Ovary (tissue), 3 donors: ENCODE data around the gene SEC11C.

Experiments
- EP300 ChIP-seq: sonication (generic); formaldehyde crosslinking; IDR thresholded peaks from one replicate; pipeline ENCODE4 v1.6.1; 2017; ENCODE audit warnings: antibody characterized with exemption
- POLR2A ChIP-seq: fragments of 450-650 bp; IDR thresholded peaks from one replicate; pipeline ENCODE4 v1.6.1; 2017; ENCODE audit warnings: antibody characterized with exemption, mild to moderate bottlenecking, moderate library complexity
- TF ChIP-seq, protein P1 (sequence below), 3 donors: fragments of 450-650 bp in 2 of 3; fragments of 200-600 bp in 1 of 3; IDR thresholded peaks; one replicate each; pipeline versions ENCODE4 v1.5.1 to v1.8.0; 2016 to 2022; ENCODE audit warnings: antibody characterized with exemption in 3 of 3, mild to moderate bottlenecking in 1 of 3
- donor health status: DM: no; HTN: no; CAD: no.

DNA sequence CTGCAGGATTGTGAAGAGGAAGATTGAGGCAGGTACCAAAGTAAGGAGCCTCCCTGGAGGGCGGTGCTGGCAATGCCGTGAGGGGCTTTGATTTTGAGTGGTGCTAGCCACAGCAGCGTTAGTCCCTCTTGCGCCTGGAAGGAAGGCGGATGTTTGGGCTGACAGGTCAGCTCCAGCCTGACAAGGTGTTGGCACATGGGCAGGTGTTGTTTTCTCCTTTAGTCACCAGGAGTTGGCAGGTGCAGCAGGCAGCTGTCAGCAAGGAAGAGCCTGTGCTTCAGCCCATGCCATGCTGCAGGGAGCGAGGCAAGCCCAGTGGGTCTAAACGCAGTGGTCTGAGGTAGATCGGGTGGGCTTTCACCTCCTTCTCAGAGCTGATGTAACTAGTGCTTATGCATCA is 8.5 kb downstream of the SEC11C start:
- TF ChIP-seq, protein P1, sequence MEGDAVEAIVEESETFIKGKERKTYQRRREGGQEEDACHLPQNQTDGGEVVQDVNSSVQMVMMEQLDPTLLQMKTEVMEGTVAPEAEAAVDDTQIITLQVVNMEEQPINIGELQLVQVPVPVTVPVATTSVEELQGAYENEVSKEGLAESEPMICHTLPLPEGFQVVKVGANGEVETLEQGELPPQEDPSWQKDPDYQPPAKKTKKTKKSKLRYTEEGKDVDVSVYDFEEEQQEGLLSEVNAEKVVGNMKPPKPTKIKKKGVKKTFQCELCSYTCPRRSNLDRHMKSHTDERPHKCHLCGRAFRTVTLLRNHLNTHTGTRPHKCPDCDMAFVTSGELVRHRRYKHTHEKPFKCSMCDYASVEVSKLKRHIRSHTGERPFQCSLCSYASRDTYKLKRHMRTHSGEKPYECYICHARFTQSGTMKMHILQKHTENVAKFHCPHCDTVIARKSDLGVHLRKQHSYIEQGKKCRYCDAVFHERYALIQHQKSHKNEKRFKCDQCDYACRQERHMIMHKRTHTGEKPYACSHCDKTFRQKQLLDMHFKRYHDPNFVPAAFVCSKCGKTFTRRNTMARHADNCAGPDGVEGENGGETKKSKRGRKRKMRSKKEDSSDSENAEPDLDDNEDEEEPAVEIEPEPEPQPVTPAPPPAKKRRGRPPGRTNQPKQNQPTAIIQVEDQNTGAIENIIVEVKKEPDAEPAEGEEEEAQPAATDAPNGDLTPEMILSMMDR (IDR thresholded peaks at IDR 0.05) = no peak
- TF ChIP-seq POLR2A (no peak), EP300 (no peak)
